GM18858 (cell line): Measurements from ENCODE around the gene GMPS.
"Not testable (repeated sequence)": the region's sequence is repeated elsewhere in the genome, so short reads cannot be mapped to it uniquely, and the experiment has no call there.

Experiments used
- ATAC-seq: cut with Tn5 transposase; IDR thresholded peaks from one replicate; pipeline ENCODE4 v1.9.1; 2021; ENCODE audit not compliant: unreplicated experiment

The GMPS gene

DNA sequence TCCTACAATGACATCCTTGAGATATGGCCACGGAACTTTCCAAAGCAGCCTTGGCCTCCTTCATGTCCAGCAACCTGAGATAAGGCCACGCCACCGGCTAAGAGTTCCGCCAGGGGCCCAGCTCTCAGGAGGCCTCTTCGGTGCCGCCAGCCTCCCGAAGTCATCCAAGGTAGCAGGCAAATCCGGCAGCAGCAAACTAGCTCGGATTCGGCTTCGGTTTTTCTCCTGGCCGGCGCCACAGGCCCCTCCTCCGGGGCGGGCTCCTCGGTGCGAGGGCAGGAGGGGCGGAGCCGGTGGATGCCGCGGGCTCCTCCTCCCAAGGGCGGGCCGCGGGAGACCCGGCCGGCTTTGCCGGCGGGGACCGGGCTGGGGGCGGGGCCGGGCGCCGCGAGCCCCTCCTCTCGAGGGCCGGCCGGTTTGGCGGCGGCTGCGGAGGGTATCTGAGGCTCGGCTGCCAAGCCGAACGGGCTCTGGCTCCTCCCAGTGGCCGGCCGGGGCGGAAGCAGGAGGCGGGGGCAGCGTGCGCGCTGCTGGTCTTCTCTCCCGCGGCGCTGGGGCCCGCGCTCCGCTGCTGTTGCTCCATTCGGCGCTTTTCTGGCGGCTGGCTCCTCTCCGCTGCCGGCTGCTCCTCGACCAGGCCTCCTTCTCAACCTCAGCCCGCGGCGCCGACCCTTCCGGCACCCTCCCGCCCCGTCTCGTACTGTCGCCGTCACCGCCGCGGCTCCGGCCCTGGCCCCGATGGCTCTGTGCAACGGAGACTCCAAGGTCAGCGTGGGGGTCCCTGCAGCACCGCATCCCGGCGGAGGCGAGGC is at the start of gene GMPS:
Gene GMPS, plus strand, starts transcription at position 518 of the 812 bp plus-strand sequence. Its CDS starts 221 bp downstream, at position 739.
- ATAC-seq, result peak; percentile 90

DNA sequence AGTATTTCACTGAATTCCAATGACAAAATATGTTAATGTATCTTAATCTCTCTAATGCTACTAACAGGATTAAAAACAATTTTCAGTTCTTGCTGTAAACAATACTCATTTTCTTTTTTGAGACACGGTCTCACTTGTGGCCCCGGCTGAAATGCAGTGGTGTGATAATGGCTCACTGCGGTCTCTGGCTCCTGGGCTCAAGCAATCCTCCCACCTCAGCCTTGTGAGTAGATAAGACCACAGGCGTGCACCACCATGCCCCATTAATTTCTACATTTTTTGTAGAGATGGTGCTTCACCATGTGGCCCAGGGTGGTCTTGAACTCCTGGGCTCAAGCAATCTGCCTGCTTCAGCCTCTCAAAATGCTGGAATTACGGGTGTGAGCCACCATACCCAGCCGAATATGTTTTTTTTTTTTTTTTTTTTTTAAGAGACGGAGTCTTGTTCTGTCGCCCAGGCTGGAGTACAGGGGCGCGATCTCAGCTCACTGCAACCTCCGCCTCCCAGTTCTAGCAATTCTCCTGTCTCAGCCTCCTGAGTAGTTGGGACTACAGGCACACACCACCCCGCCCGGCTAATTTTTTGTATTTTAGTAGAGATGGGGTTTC is 41.9 kb upstream of the GMPS start:
- ATAC-seq, result not testable (repeated sequence)

DNA sequence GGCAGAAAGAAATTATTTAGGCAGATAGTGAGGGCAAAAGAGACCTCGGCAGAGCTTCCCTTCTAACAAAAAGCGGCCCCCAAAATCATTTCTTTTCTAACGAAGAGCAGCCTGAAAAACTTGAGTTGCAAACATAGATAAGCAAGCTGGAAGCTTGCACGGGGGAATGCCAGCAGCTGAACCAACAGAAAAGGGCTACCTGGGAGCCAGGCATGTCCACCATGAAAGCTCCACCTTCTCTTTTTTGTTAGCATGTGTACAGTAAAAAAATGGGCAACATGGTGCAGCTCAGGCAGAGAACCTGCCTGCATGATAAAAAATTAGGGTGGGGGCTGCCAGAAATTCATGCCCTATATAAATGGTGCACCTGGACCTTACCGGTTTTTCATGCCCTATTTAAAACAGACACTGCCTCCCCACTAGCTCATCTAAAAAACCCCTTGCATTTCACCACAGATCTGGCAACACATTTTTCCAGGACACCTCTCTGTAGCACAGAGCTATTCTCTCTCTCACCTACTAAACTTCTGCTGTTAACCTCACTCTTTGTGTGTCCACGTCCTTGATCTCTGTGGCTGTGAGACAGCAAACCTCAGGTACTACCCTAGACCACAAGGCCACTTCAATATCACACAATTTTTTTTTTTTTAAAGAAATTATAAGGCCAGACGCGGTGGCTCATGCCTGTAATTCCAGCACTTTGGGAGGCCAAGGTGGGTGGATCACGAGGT is 34.9 kb upstream of the GMPS start:
- ATAC-seq, result no peak

DNA sequence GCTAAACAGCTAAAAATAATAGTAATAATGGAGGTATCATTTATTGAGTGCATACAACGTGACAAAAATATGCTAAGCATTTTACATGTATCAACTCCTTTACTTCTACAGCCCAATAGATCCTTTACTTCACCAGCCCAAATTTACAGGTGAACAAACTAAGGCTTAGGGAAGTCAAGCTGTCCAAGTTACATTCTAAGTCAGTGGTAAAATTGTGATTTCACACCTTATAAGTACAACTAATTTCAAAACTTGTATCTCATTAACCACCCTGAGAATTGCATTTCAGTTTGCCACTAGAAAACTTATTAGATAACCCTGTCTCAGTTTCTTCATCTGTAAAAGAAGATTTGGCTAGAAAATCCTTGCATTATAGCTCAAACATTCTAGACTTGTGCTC is 26.9 kb upstream of the GMPS start:
- ATAC-seq, result peak; percentile 60

DNA sequence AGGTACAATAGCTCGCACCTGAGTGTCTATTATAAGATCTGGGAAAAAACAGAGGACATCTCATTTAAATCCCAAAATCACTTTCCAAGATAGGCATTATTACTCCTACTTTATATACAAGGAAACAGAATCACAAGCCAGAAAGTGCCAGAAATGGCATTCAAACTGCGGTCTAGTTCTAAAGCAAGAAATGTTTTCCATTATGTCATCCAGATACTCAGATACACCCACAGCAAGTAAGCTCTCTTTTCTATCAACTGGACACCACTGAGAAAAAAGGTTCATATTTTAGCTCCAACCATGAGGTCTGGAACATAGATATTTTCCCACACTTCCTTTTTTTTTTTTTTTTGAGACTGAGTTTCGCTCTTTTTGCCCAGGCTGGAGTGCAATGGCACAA is 24.3 kb upstream of the GMPS start:
- ATAC-seq, result no peak

DNA sequence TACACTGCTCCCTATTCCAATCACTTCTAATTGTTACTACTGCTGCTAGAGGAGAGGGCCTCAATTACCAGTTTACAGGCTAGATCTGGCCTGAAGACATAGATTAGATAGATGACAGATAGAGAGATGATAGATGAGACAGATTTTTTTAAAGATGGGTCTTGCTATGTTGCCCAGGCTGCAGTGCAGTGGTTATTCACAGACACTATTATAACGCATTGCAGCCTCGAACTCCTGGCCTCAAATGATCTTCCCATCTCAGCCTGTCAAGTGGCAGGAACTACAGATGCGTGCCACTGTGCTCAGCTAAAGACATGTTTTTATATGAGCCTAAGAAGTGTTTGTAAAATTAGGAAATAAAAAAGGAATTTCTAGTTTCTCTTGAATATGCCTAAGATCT is 22.5 kb upstream of the GMPS start:
- ATAC-seq, result no peak

DNA sequence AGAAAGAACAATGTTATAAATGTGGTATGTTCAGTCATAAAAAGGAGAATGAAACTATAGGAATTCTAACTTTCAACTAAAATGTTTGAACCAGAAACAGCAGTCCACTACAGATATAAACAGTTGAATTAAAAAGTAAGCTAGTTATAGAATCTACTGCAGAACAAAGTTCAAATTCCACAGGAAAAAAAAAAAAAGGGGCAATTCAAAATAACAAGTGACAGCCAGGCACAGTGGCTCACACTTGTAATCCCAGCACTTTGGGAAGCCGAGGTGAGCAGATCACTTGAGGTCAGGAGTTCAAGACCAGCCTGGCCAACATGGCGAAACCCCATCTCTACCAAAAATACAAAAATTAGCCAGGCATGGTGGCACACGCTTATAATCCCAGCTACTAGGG is 21.0 kb upstream of the GMPS start:
- not testable (repeated sequence) for ATAC-seq

DNA sequence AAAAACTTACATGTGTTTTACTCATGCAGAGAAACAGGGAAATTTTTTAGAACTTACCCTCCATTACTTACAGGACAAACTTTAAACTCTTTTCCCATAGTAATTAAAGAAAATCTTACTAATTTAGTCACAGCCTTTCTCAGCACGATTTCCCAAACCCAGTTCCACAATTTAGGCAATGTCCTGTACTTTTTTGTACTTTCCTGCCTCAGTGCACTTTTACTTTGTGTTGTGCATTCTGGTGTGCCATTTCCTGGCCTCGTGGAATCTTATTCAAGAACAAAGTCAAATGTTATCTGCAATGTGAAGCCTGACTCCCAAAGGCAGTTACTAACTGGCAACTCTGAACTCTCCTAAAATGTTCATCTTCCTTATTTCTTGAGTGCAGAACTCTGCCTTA is 18.1 kb upstream of the GMPS start:
- no peak for ATAC-seq

DNA sequence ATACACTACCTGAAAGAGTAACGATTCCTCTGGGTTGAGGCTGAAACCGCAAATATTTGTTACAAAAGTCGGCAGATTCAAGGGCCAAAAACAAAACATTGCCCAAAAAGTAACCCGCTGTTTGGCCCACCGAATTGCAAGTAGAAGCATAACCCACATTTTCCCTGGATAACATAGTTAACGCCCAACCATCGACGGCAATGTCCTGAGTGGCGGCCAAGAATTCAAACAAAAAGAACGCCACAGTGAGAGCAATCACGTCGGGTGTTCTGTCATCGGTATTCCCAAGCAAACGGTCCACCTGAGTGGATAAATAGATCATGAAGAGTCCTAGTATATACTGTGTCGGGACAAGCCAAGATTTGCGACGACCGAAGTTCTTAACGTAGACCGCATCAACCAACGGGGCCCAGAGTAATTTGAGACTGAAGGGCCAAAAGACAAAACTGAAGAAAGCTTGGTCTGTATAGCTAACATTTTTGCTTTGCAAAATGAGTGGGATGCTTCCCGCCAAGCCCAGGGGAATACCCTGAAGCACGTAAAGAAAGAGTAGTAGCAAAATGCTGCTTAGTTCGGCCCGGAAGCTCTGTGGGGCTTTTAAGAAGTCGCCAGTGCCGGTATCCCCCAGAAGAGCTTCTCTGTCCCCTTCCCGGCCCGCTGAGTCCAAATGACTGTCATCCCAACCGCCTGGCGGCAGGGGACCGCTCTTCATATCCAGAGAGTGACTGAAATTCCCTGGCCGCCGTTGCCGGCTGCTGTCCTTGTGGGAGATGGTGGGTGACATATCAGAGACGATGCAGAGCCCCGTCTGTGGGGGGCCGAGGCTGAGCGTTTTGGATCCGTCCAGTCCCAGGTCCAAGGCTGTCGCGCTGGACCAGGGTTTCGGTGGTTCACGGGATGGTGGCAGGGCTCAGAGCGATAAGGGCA is 17.0 kb upstream of the GMPS start:
- no peak for ATAC-seq

DNA sequence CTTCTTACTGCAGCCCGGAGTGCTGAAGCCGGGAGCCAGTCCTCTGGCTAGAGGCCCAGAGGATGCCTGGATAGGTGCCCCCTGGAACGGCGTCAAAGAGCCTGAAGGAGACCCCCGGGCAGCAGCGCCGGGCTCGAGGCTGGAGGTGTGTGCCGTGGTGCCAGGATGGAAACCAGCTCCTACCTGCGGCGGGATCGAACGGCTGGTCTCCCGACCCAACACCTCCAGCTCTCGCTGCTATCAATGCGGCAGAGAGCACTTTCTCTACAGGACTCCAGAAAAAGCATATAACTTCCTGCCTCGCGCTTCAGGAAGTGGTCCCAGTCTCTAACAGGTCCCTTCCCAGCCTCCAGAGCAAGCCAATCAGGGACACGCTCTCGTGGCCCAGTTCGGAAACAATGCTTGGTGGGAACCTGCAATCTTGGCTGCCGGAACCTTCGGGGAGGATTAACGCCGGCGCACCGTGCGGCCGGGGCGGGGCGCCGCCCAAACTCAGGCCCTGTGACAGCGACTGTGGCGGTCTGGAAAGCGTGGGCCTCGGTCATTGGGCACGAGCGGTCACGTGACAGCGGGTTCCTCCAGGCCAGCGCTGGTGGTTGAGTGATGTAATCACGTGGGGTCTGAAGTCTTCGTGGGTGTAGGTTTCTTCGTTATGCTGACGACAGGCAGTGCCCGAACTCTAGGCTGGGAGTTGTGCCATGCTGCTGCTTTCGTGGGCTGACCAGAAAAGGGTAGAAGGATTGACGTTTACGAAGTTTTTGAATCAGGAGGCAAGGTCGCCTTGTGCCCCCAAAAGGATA is 16.1 kb upstream of the GMPS start, which contains the start of gene SLC33A1:
Gene SLC33A1, minus strand, starts transcription at position 287 of the 800 bp plus-strand sequence. CDS start 430 bp downstream, outside the sequence.
- ATAC-seq, result peak; percentile 94

DNA sequence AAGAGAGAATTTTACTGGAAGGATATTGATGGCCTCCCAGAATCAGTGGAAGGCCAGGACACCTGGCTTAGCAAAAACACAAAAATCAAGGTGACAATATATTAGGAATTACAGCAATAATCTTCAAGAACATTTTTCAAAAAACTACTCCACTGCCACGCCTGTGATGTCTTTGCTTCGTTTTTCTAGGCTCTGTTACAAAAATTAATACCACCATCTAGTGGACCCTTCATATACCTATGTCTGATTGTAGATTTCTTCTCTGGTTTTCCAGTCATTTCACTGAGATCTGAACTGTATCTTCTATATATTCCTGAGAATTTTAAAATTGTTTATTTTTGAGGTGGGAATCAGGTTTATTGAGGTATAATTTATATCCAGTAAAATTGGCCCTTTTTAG is 10.6 kb upstream of the GMPS start:
- ATAC-seq, result peak; percentile 36

DNA sequence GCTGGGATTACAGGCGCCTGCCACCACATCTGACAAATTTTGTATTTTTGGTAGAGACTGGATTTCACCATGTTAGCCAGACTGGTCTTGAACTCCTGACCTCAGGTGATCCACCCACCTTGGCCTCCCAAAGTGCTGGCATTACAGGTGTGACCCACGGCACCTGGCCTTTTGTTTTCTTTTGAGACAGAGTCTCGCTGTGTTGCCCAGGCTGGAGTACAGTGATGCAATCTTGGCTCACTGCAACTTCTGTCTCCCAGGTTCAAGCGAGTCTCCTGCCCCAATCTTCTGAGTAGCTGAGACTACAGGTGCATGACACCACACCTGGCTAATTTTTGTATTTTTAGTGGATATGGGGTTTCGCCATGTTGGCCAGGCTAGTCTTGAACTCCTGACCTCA is 10.0 kb upstream of the GMPS start:
- not testable (repeated sequence) for ATAC-seq

DNA sequence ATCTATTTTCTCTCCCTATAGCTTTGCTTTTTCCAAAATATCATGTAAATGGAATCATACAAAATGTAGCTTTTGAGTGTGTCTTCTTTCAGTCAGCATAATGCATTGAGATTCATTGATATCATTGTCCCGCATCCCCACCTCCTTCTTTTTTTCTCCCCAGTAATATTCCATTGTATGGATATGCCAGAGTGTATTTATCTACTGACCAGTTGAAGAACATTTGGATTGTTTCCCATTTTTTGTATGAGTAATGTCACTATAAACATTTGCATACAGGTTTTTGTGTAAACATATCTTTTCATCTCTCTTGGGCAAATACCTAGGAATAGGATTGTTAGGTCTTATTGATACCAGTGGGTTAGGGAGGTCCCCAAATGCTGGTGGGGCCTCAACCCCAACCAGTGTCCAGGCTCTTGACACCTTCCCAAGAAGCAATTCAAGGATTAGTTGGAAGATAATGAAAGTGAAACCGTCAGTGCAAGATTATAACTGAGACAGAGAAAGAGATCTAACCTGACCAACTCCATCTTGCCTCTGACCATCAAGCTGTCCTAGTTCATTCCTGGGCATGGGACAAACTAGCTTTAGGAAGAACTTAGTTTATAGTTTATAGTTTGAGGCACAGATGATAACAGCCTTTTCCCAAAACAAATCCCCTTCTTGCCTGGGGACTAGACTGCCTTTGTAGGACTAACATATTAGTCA is 8.8 kb upstream of the GMPS start:
- ATAC-seq, result no peak

DNA sequence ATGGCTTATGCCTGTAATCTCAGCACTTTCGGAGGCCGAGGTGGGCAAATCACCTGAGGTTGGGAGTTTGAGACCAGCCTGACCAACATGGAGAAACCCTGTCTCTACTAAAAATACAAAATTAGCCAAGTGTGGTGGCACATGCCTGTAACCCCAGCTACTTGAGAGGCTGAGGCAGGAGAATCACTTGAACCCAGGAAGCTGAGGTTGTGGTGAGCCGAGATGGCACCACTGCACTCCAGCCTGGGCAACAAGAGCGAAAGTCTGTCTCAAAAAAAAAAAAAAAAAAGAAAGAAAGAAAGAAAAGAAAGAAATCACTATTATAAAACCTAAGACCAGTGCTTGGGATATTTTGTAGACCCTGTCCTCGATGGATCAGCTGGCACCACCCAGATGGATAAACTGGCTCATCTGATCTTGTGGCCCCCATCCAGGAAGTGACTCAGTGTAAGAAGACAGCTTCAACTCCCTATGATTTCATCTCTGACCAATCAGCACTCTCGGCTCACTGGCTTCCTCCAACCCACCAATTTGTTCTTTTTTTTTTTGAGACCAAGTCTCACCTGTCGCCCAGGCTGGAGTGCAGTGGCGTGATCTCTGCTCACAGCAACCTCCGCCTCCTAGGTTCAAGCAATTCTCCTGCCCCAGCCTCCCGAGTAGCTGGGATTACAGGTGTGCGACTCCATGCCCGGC is 8.0 kb upstream of the GMPS start:
- not testable (repeated sequence) for ATAC-seq

DNA sequence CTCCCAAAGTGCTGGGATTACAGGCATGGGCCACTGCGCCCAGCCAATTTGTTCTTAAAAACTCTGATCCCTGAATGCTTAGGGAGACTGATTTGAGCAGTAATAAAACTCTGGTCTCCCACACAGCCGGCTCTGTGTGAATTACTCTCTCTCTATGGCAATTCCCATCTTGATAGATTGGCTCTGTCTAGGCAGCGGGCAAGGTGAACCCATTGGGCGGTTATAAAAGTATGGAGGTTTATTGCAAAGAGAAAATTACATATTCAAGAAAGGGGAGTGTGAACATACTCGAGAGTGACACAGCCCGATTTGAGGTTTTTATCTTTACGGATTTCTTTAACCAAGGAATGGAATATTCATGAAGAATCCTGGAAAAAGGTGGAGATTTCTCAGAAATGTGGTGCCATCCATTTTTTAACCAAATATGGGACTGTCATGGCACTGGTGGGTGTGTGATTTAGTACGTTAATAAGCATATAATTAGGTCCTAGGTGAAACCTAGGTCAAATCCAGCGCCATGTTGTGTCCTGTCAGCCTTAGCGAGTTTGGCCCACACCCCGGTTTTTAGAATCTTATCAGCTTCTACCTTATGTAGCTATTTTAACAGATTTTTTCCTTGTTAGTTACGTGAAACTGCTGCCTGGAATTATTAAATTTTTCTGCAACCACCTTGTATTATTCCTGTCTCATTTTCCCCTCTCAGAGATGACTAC is 7.2 kb upstream of the GMPS start:
- no peak for ATAC-seq

DNA sequence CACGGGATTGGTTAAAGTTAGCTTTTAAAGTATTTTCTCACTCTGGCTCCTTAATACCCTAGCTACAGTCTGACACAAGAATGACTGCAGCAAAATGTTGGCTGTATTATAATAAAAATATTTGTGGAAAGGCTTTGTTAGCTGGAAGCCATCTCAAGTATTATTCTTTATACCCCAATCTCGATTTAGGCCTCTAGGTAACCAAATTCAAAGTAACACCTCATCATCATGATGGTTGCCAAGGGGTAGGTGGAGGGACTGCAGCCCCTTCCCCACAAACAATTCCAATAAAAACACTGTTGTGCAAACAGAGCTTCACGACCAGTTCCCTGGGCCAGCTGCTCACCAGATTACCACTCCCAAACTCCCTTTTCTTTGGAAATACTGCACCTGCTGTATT is 759 bp upstream of the GMPS start:
- ATAC-seq, result no peak

DNA sequence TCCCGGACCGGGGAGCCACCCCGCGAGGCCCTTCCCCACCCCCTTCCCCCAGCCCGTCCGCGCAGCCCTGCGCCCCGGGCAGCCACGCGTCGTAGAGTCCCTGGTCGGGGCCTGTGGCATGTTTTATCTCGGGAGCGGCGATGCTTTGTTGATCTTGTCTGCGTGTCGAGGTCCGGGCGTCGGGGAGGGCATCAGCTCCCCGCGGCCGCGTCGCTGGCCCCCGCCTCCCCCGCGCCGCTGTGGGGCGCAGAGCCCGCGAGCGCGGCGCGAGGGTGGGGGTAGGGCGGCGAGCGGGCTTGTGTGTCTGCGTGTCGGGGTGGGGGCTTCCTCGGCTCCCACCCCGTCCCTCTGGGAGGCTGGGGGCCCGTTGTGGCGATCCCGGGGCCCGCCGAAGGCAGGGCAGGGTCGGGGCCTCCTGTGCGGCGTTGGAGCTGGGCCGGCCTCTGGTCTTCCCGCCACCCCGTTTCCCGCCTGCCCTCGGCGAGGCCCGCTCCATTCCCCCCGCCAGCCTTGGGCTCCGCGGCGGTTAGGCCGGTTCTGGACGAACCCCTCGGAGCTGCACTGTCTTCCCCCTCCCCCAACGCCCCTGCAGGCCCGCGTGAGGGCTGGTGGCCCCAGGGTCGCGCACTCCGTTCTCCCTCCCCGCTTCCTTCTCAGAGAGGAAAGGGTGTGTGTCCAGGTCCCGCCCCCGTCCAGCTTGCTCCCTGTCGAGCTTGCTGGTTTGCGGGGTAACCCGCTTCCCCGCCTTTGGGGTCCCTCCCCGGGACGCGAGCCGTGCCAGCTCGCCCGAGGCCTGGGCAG is 695 bp downstream of the GMPS start:
- no peak for ATAC-seq
